Activated CD4-positive, alpha-beta T cell treated with anti-CD3 and anti-CD28 coated beads, Interleukin-2, amount 50 U/mL, for 24 hours (primary cell): Measurements from ENCODE around the gene LY6G6F.

Source experiments
- DNase-seq, 2 donors: peaks; one replicate each; pipeline ENCODE4 v3.0.0-alpha.2; 2020; ENCODE audit warnings: low read depth in 1 of 2, low spot score in 1 of 2

LY6G6F gene

DNA sequence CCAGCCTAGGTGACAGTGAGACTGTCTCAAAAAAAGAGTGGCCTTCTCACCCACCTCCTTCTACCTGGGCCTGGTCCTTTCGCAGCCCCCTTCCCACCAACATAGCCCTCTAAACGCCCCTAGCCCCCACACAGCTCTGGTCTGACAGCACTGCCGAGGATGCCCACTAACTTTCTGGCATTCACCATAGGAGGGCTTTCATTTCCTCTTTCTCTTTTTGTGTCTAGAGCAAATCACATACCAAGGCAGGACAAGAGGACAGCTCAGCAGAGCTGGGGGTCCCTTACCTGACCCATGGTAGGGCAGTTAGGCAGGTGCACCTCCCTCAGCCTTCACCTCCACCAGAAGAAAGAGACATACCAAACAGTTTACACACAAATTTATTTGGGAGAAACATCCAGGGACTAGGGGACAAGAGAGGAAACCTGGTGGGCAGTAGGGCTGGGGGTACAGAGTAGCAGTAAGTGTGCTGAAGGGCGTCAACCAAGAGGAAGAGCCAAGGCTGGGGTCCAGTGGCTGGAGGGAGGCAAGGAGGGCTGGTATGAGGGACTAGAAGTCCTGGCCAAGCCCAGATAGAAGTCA lies 30.3 kb upstream of the LY6G6F start:
- no peak for DNase-seq

DNA sequence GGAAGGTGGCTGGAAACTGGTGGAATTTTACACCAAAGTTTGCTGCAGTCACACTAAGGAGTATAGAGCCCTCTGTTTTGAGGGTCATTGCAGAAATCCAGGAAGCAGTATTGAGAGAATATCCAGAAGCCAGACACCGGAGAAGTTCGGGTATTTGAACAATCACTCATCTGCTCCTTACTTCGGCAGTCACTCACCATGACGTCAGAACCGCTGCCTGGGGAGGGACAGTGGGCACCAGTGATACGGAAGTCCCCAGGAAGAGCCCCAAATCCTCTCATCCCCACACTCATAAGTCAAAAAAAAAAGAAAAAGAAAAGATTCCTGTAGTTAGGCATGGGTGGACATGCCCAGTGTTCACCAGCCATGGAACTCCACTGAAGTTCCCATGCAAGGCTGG lies 29.8 kb upstream of the LY6G6F start:
- DNase-seq, result no peak

- no peak for DNase-seq
Measured at GRCh38 chr6:31677955-31678354, 28.7 kb upstream of the LY6G6F start.

- peak in 1 of 2 donors; percentile 61 for DNase-seq
Measured at GRCh38 chr6:31680226-31681134, 26.2 kb upstream of the LY6G6F start, which contains the start of gene LY6G5C. Gene LY6G5C (minus strand): TSS chr6:31681067. CDS start chr6:31680373, 694 bp downstream.

GRCh38 chr6:31681135-31681671 lies 25.5 kb upstream of the LY6G6F start:
- DNase-seq, result no peak

GRCh38 chr6:31683591-31683990 lies 23.1 kb upstream of the LY6G6F start:
- DNase-seq, result no peak

DNA sequence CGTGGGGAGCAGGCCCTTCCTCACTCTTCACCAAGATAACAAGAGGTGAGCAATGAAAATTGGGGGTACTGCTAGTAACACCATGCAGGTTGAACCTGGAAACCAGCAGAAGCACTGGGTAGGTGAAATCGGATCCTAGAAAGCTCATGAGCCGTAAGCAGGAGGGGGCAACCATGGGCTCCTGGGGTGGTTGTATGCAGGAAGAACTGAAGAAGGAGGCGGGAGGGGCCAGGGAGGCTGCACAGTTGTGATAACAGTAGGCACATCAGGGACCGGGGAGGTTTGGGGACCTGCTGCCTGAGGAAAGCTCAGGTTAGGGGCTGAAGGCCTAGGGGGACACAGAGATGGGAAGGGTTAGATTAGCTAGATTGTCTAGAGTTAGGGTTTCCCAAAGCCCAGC lies 20.2 kb upstream of the LY6G6F start:
- DNase-seq, result no peak

DNA sequence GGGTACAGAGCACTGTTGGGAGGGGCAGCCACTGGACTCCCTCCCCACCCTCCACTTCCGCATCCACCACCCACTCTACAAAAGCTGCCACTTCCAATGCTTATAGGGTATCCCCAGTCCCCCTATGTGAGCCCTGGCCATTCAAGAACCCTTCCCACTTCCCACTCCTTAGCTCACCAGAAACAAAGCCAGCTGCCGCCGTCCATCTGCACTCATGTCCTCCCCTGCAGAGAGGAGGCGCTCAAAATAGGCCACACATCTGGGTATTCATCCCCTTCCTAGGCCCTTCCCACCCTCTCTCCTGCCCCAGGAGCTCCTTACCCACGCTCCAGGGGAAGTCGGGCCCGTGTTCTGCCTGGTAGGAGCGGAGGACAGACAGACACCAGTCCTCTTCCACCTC lies 19.3 kb upstream of the LY6G6F start:
- DNase-seq, result no peak

GRCh38 chr6:31687860-31688693 lies 18.6 kb upstream of the LY6G6F start:
- no peak for DNase-seq

- DNase-seq, result no peak
Measured at GRCh38 chr6:31689249-31690110, 17.2 kb upstream of the LY6G6F start.

- no peak for DNase-seq
Measured at GRCh38 chr6:31690231-31691077, 16.2 kb upstream of the LY6G6F start.

- no peak for DNase-seq
Measured at GRCh38 chr6:31691078-31691463, 15.6 kb upstream of the LY6G6F start.

GRCh38 chr6:31691564-31692108 lies 15.0 kb upstream of the LY6G6F start:
- DNase-seq, result no peak

GRCh38 chr6:31692353-31692752 lies 14.3 kb upstream of the LY6G6F start:
- DNase-seq, result no peak

- no peak for DNase-seq
Measured at GRCh38 chr6:31692886-31693285, 13.8 kb upstream of the LY6G6F start.

DNA sequence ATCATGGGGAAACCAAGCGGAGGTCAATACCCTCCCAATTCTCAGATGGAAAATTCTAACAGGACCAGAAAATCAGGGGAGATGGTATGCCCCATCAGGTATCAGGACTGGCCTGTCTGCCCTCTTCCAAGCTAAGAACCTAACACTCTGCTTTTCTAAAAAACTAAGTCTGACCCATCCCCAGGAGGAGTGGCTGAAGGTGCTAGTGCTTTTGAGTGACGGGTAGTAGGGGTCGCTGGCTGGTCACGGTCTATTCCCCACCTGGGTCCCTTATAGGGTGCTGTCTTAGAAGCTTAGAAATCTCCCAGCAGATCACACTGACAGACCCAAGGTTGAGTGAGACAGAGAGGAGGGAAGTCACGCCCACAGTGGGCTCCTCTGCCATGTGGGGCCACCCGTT lies 13.1 kb upstream of the LY6G6F start:
- DNase-seq, result no peak

- no peak for DNase-seq
Measured at GRCh38 chr6:31697555-31697954, 9.1 kb upstream of the LY6G6F start.

DNA sequence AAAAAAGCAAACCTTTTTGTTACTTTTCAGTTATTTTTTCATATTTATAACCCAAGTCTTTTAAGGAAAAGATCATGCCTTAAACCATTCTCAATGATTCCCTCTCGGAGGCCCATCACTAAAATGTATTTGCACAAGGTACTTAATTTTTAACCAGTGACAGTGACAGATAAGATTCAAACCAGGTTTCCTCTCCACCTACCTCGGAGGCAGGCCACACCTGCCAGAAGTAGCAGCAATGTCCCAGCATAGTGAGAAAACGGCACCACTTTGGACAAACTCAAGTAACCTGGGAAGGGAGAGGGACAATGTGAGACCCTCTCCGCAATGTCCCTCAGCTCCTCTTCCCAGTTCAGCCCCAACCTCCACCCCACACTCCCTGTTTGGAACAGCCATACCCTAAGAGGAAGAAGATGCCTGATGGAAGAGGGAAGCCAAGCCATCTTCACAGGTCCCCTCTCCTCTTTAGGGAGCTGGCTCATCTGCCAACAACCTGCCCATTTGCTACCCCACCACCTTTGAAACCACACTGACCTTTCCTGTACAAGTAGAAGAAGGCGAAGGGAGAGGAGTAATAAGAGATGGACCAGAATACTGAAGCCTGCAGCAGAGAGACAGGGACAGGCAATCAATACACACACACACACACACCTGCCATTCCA lies 5.8 kb upstream of the LY6G6F start:
- DNase-seq, result no peak
